ENCODE data around the gene FBLN1.

FBLN1 gene

GRCh38 chr22:45475851-45476514, 26.7 kb upstream of the FBLN1 start:
- TF ChIP-seq CTCF (IDR thresholded peaks at IDR 0.05; ENCODE audit: low read depth, low read length, missing control alignments) = no peak
- in situ Hi-C loops (cut with HindIII; ENCODE audit: low sequenced_read_pairs) = no loop called here
- DNase-seq (ENCODE audit: low read depth) = no peak
- no peak overlapping the region for H3K4me3 ChIP-seq (ENCODE audit: low read depth, low read length)

- in situ Hi-C loops (cut with HindIII; ENCODE audit: low sequenced_read_pairs) = no loop called here
- no peak for DNase-seq (ENCODE audit: low read depth)
- no peak for TF ChIP-seq CTCF (IDR thresholded peaks at IDR 0.05; ENCODE audit: low read depth, low read length, missing control alignments)
- H3K4me3 ChIP-seq (ENCODE audit: low read depth, low read length) = no peak overlapping the region
These were observed 25.9 kb upstream of the FBLN1 start for GRCh38 chr22:45476814-45477213.

GRCh38 chr22:45477366-45478107, 25.1 kb upstream of the FBLN1 start:
- no peak overlapping the region for H3K4me3 ChIP-seq (ENCODE audit: low read depth, low read length)
- no peak for DNase-seq (ENCODE audit: low read depth)
- in situ Hi-C loops (cut with HindIII; ENCODE audit: low sequenced_read_pairs) = no loop called here
- TF ChIP-seq CTCF (IDR thresholded peaks at IDR 0.05; ENCODE audit: low read depth, low read length, missing control alignments) = no peak

- in situ Hi-C loops (cut with HindIII; ENCODE audit: low sequenced_read_pairs) = no loop called here
- peak; percentile 68 for DNase-seq (ENCODE audit: low read depth)
- no peak overlapping the region for H3K4me3 ChIP-seq (ENCODE audit: low read depth, low read length)
- TF ChIP-seq CTCF (IDR thresholded peaks at IDR 0.05; ENCODE audit: low read depth, low read length, missing control alignments) = no peak
These were observed 24.4 kb upstream of the FBLN1 start for GRCh38 chr22:45478108-45478771.

- TF ChIP-seq CTCF (IDR thresholded peaks at IDR 0.05; ENCODE audit: low read depth, low read length, missing control alignments) = no peak
- no peak for DNase-seq (ENCODE audit: low read depth)
- no peak overlapping the region for H3K4me3 ChIP-seq (ENCODE audit: low read depth, low read length)
- in situ Hi-C loops (cut with HindIII; ENCODE audit: low sequenced_read_pairs) = no loop called here
These were observed 22.0 kb upstream of the FBLN1 start for GRCh38 chr22:45480717-45481116.

GRCh38 chr22:45481661-45482060, 21.0 kb upstream of the FBLN1 start:
- in situ Hi-C loops (cut with HindIII; ENCODE audit: low sequenced_read_pairs) = no loop called here
- H3K4me3 ChIP-seq (ENCODE audit: low read depth, low read length) = no peak overlapping the region
- no peak for TF ChIP-seq CTCF (IDR thresholded peaks at IDR 0.05; ENCODE audit: low read depth, low read length, missing control alignments)
- DNase-seq (ENCODE audit: low read depth) = no peak

All from astrocyte of the cerebellum (primary cell).